GM19452 (cell line): ENCODE results near the gene METAP2.

Source experiments
- ATAC-seq: cut with Tn5 transposase; IDR thresholded peaks from one replicate; pipeline ENCODE4 v1.9.1; 2021; ENCODE audit not compliant: unreplicated experiment

METAP2 gene

GRCh38 chr12:95548539-95549391, 74.8 kb downstream of the METAP2 start:
- ATAC-seq: no peak

- ATAC-seq: no peak
Observed at GRCh38 chr12:95549392-95550084, 75.6 kb downstream of the METAP2 start.

- no peak for ATAC-seq
Observed at GRCh38 chr12:95551305-95551704, 77.4 kb downstream of the METAP2 start, which contains the start of gene USP44. TSS of gene USP44 (minus strand) at chr12:95551476. CDS start at chr12:95534256, 17,220 bp downstream.

GRCh38 chr12:95551913-95552516, 78.1 kb downstream of the METAP2 start:
- ATAC-seq: no peak

- no peak for ATAC-seq
Observed at GRCh38 chr12:95553197-95553943, 79.4 kb downstream of the METAP2 start.

GRCh38 chr12:95554532-95555071, 80.7 kb downstream of the METAP2 start:
- ATAC-seq: no peak

- no peak for ATAC-seq
Observed at GRCh38 chr12:95557625-95558024, 83.7 kb downstream of the METAP2 start.
